ENCODE results near the gene CTSK. TPM values are rescaled to one million over a fixed set of nuclear protein-coding genes. Genes with fewer than 3 reads are reported as not detected.
"Not testable (repeated sequence)": the region's sequence is repeated elsewhere in the genome, so short reads cannot be mapped to it uniquely, and the experiment has no call there.

The CTSK gene
- total RNA-seq (2022) = 6.2 and 6.4 TPM in 2 replicates
- Bru-seq, nascent RNA = percentile 79 among the genes with signal in this experiment
- BruChase-seq, experiment 1, labeled RNA remaining after a 6-hour chase = percentile 90 among the genes with signal in this experiment
- BruChase-seq, experiment 2, labeled RNA remaining after a 2-hour chase = percentile 90 among the genes with signal in this experiment
- long read RNA-seq, partial matches to known transcripts = 0 of 1 reads
- long read RNA-seq, other reads (novel, unspliced or antisense) = 1 of 1 reads

DNA sequence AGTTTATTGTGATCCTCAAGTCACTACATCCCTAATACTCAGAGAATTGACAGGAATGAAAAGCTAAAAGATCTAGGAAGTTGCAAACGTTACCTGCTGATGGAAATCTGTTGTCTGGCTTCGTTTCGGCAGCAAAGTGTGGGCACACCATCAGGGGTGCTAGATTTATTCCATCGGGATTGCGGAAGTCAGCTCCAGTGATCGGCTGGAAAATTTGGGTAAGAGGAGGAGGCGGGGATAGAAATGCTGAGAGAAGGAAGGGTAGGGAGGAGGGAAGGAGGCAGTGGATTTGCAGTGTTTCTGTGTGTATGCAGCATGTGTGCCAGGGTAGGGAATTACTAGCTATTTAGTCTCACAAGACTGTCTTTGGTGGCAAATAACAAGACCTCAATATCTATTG lies at the start of gene CTSK:
Gene CTSK (minus strand): TSS at position 140 of the 400 bp plus-strand sequence. CDS start 1,455 bp downstream, outside the sequence.
- ChIA-PET CTCF (interaction anchor here (0.6 to 2.6 kb wide), 8 partner anchors 11 to 548 kb away, joined by 3 to 15 read pairs (median 3); partner anchors contain the start of gene MLLT11), POLR2A (interaction anchor here (0.9 to 2.1 kb wide), 5 partner anchors 9 to 233 kb away, joined by 3 to 5 read pairs (median 5); partner anchors contain the start of genes ENSA and GOLPH3L)
- Mint-ChIP-seq H3K27ac (ENCODE audit: low read depth, unreplicated experiment) (no peak within 1 kb of the TSS), H3K36me3 (ENCODE audit: insufficient read depth, unreplicated experiment) (peaks cover 45% of the 10 kb centered on the region), H3K4me3 (ENCODE audit: unreplicated experiment) (no peak within 1 kb of the TSS), H3K9me3 (ENCODE audit: unreplicated experiment) (no peaks in the 10 kb centered on the region), H3K4me1 (ENCODE audit: insufficient read depth, unreplicated experiment) (no peaks in the 10 kb centered on the region), H3K27me3 (ENCODE audit: insufficient read depth, unreplicated experiment) (no peaks in the 10 kb centered on the region)
- TF ChIP-seq CTCF (IDR thresholded peaks at IDR 0.05; ENCODE audit: unreplicated experiment) = no peak
- intact Hi-C loops (cut with micrococcal nuclease) = no loop called here
- DNase-seq (ENCODE audit: unreplicated experiment) = no peak
- no TSS peak for BruUV-seq (replicated peaks)

DNA sequence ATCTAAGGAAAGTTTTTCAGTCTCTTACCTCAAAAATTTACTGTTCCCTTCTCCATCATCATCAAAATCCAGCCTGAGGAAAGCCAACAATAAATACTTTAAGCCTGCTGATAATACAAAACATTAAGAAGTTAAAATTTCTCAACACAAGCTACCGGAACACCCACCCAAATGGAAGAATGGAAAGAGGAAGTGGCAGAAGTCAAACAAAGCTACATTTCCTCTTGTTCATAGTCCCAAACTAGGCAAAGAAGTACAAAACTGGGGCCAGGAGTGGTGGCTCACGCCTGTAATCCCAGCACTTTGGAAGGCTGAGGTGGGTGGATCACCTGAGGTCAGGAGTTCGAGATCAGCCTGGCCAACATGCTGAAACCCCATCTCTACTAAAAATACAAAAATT lies 44.7 kb upstream of the CTSK start:
- not testable (repeated sequence) for H3K27me3 Mint-ChIP-seq (ENCODE audit: insufficient read depth, unreplicated experiment)

GRCh38 chr1:150850801-150851362 lies 42.8 kb upstream of the CTSK start:
- not testable (repeated sequence) for DNase-seq (ENCODE audit: unreplicated experiment); H3K27ac Mint-ChIP-seq (ENCODE audit: low read depth, unreplicated experiment); BruUV-seq (replicated peaks)

More for the DNA sequence above, 44.7 kb upstream of the CTSK start:
- DNase-seq (ENCODE audit: unreplicated experiment); H3K4me3 Mint-ChIP-seq (ENCODE audit: unreplicated experiment); POLR2A ChIA-PET; H3K9me3 Mint-ChIP-seq (ENCODE audit: unreplicated experiment); H3K27ac Mint-ChIP-seq (ENCODE audit: low read depth, unreplicated experiment); BruUV-seq (replicated peaks); intact Hi-C loops (cut with micrococcal nuclease); H3K4me1 Mint-ChIP-seq (ENCODE audit: insufficient read depth, unreplicated experiment): not testable (repeated sequence)
- CTCF ChIA-PET = interaction anchor here (0.6 to 0.7 kb wide), 2 partner anchors 20 to 212 kb away, joined by 4 read pairs; no protein-coding TSS in a partner anchor
- peaks cover 79% of the 10 kb centered on the region for H3K36me3 Mint-ChIP-seq (ENCODE audit: insufficient read depth, unreplicated experiment)

GRCh38 chr1:150846473-150847146 lies 38.5 kb upstream of the CTSK start:
- Mint-ChIP-seq H3K9me3 (ENCODE audit: unreplicated experiment) (no peaks in the 10 kb centered on the region), H3K4me1 (ENCODE audit: insufficient read depth, unreplicated experiment) (no peaks in the 10 kb centered on the region), H3K27ac (ENCODE audit: low read depth, unreplicated experiment) (no peak overlapping the region), H3K27me3 (ENCODE audit: insufficient read depth, unreplicated experiment) (no peaks in the 10 kb centered on the region), H3K4me3 (ENCODE audit: unreplicated experiment) (no peak overlapping the region), H3K36me3 (ENCODE audit: insufficient read depth, unreplicated experiment) (peaks cover 63% of the 10 kb centered on the region)
- DNase-seq (ENCODE audit: unreplicated experiment) = no peak
- CTCF ChIA-PET = interaction anchor here (1.5 kb wide), 1 partner anchor 149 kb away, joined by 5 read pairs; no protein-coding TSS in a partner anchor
- BruUV-seq (replicated peaks) = no TSS peak
- POLR2A ChIA-PET = no interaction called here
- no peak for TF ChIP-seq CTCF (IDR thresholded peaks at IDR 0.05; ENCODE audit: unreplicated experiment)
- intact Hi-C loops (cut with micrococcal nuclease) = no loop called here

More at GRCh38 chr1:150850801-150851362, 42.8 kb upstream of the CTSK start:
- intact Hi-C loops (cut with micrococcal nuclease); H3K4me1 Mint-ChIP-seq (ENCODE audit: insufficient read depth, unreplicated experiment); H3K27me3 Mint-ChIP-seq (ENCODE audit: insufficient read depth, unreplicated experiment); H3K4me3 Mint-ChIP-seq (ENCODE audit: unreplicated experiment); CTCF ChIA-PET; H3K9me3 Mint-ChIP-seq (ENCODE audit: unreplicated experiment); POLR2A ChIA-PET: not testable (repeated sequence)
- peaks cover 80% of the 10 kb centered on the region for H3K36me3 Mint-ChIP-seq (ENCODE audit: insufficient read depth, unreplicated experiment)
